Measurements from ENCODE around the gene GAB2. TPM values are rescaled to one million over a fixed set of nuclear protein-coding genes. Genes with fewer than 3 reads are reported as not detected.

Gene GAB2
- total and polyA plus RNA-seq, 2 of the 4 experiments (the other 2 are of a cell fraction): 3.3 to 5.9 TPM

DNA sequence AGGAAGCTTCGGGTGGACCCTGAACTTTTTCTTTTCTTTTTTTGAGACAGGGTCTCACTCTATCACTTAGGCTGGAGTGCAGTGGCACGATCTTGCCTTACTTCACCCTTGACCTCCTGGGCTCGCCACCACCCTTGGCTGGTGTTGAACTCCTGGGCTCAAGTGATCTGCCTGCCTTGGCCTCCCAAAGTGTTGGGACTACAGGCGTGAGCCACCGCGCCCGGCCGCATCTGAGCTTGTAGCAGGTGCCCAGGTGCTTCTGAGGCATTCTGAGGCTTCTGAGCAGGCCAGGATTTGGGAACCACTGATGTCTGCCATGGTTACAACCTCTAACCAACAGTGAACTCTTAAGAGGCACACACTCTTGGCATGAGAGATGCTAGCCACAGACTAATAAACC lies 223.8 kb downstream of the GAB2 start:
- Histone ChIP-seq H3K9ac (ENCODE audit: low read depth, low read length) (no peak overlapping the region), H3K9me3 (ENCODE audit: control insufficient read depth, insufficient read depth, low read length) (no peaks in the 10 kb centered on the region), H2AFZ (replicated peaks; ENCODE audit: low read length, poor library complexity) (no peak overlapping the region), H2AK5ac (ENCODE audit: low read depth, low read length) (no peak overlapping the region), H3K18ac (ENCODE audit: low read depth, low read length) (no peak overlapping the region), H3K56ac (ENCODE audit: extremely low read depth, insufficient read depth, low read length) (no peak overlapping the region), H3K9me1 (ENCODE audit: insufficient read depth, low read length) (peaks cover 15% of the 10 kb centered on the region), H3K4ac (ENCODE audit: low read depth, low read length) (no peak overlapping the region), H3K4me1 (ENCODE audit: control insufficient read depth, insufficient read depth, low read length) (peaks cover 7% of the 10 kb centered on the region), H3K23ac (ENCODE audit: low read depth, low read length) (no peak overlapping the region), H2BK5ac (ENCODE audit: low read depth, low read length, poor library complexity, severe bottlenecking) (no peak overlapping the region), H3K79me1 (ENCODE audit: low read depth in 1 of 2, low read length in 2 of 2) (peaks cover 45 to 88% of the 10 kb centered on the region in 2 experiments), H3K36me3 (ENCODE audit: control insufficient read depth, insufficient read depth, low read length) (peaks cover 12% of the 10 kb centered on the region; the same call in 1 of the 2 replicates), H2BK120ac (ENCODE audit: low read depth, low read length) (no peak overlapping the region), H2BK15ac (ENCODE audit: low read depth, low read length) (no peak overlapping the region), H3K27me3 (ENCODE audit: control insufficient read depth, insufficient read depth, low read length) (no peaks in the 10 kb centered on the region), H3K4me2 (ENCODE audit: low read depth, low read length) (no peak overlapping the region), H2AK9ac (replicated peaks; ENCODE audit: low read depth, low read length, poor library complexity) (no peak overlapping the region), H4K20me1 (ENCODE audit: insufficient read depth, low read length) (peaks cover 47% of the 10 kb centered on the region), H2BK20ac (ENCODE audit: low read depth, low read length) (no peak overlapping the region), H3K14ac (replicated peaks; ENCODE audit: low read depth, low read length) (no peak overlapping the region), H4K5ac (ENCODE audit: low read depth, low read length) (no peak overlapping the region), H3K27ac (ENCODE audit: insufficient read depth, low read length) (no peak overlapping the region), H3K4me3 (ENCODE audit: insufficient read depth, low read depth, low read length) (no peak overlapping the region), H4K8ac (ENCODE audit: low read depth in 2 of 2, low read length in 2 of 2) (no peak overlapping the region), H4K91ac (ENCODE audit: insufficient read depth, low read depth, low read length) (no peak overlapping the region)
- CTCF ChIA-PET: no interaction called here
- in situ Hi-C loops (cut with MboI; ENCODE audit: low sequenced_read_pairs) (no loop called here), dilution Hi-C loops (cut with HindIII; ENCODE audit: low sequenced_read_pairs, unreplicated experiment) (no loop called here), intact Hi-C loops (cut with micrococcal nuclease) (no loop called here)
- WGBS, 2 experiments (ENCODE audit: extremely low coverage in 2 of 2, insufficient read length in 1 of 2): 98% methylated on average over 6 of the region's 8 CpGs; no CpG with 5 or more reads in 1 of the 2 experiments
- no TSS peak for BruUV-seq (replicated peaks)
- no peak for TF ChIP-seq SMC3 (IDR thresholded peaks at IDR 0.05; ENCODE audit: low read depth, low read length)
- no peak for TF ChIP-seq BHLHE40 (IDR thresholded peaks at IDR 0.05; ENCODE audit: low read depth, low read length)
- TF ChIP-seq MAZ (IDR thresholded peaks at IDR 0.05; ENCODE audit: borderline replicate concordance, low read depth, low read length): no peak
- no peak for TF ChIP-seq RAD21 (IDR thresholded peaks at IDR 0.05; ENCODE audit: low read length)
- no peak for TF ChIP-seq MAFK (IDR thresholded peaks at IDR 0.05; ENCODE audit: low read depth, low read length)
- no peak for TF ChIP-seq NFE2L2 (IDR thresholded peaks at IDR 0.05; ENCODE audit: low read depth, low read length)
- TF ChIP-seq, protein P1, sequence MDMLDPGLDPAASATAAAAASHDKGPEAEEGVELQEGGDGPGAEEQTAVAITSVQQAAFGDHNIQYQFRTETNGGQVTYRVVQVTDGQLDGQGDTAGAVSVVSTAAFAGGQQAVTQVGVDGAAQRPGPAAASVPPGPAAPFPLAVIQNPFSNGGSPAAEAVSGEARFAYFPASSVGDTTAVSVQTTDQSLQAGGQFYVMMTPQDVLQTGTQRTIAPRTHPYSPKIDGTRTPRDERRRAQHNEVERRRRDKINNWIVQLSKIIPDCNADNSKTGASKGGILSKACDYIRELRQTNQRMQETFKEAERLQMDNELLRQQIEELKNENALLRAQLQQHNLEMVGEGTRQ (IDR thresholded peaks at IDR 0.05; ENCODE audit: low read depth, low read length): no peak
- TF ChIP-seq, protein P2, sequence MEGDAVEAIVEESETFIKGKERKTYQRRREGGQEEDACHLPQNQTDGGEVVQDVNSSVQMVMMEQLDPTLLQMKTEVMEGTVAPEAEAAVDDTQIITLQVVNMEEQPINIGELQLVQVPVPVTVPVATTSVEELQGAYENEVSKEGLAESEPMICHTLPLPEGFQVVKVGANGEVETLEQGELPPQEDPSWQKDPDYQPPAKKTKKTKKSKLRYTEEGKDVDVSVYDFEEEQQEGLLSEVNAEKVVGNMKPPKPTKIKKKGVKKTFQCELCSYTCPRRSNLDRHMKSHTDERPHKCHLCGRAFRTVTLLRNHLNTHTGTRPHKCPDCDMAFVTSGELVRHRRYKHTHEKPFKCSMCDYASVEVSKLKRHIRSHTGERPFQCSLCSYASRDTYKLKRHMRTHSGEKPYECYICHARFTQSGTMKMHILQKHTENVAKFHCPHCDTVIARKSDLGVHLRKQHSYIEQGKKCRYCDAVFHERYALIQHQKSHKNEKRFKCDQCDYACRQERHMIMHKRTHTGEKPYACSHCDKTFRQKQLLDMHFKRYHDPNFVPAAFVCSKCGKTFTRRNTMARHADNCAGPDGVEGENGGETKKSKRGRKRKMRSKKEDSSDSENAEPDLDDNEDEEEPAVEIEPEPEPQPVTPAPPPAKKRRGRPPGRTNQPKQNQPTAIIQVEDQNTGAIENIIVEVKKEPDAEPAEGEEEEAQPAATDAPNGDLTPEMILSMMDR (conservative IDR thresholded peaks at IDR 0.05; ENCODE audit: low read depth, low read length): no peak
- no peak for TF ChIP-seq RCOR1 (IDR thresholded peaks at IDR 0.05; ENCODE audit: insufficient replicate concordance, low read length)
- TF ChIP-seq CEBPB (IDR thresholded peaks at IDR 0.05; ENCODE audit: low read depth, low read length): no peak
- TF ChIP-seq POLR2A (IDR thresholded peaks at IDR 0.05; ENCODE audit: low read depth, low read length): no peak
- TF ChIP-seq FOS (IDR thresholded peaks at IDR 0.05; ENCODE audit: low read depth, low read length): no peak
- no peak for TF ChIP-seq CHD1 (IDR thresholded peaks at IDR 0.05; ENCODE audit: low read depth, low read length)
- TF ChIP-seq RFX5 (IDR thresholded peaks at IDR 0.05; ENCODE audit: low read depth, low read length): no peak
- TF ChIP-seq, protein P3, sequence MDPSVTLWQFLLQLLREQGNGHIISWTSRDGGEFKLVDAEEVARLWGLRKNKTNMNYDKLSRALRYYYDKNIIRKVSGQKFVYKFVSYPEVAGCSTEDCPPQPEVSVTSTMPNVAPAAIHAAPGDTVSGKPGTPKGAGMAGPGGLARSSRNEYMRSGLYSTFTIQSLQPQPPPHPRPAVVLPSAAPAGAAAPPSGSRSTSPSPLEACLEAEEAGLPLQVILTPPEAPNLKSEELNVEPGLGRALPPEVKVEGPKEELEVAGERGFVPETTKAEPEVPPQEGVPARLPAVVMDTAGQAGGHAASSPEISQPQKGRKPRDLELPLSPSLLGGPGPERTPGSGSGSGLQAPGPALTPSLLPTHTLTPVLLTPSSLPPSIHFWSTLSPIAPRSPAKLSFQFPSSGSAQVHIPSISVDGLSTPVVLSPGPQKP (IDR thresholded peaks at IDR 0.05; ENCODE audit: borderline replicate concordance, low read depth, low read length): no peak
- no peak for TF ChIP-seq MXI1 (IDR thresholded peaks at IDR 0.05; ENCODE audit: borderline replicate concordance, low read depth, low read length)
- no peak for DNase-seq
- no peak for ATAC-seq (ENCODE audit: low read depth)
- POLR2A ChIA-PET (ENCODE audit: unreplicated experiment): no interaction called here

All from IMR-90 (cell line).